HepG2 (cell line): Measurements from ENCODE around the gene DRAXIN. TPM values are rescaled to one million over a fixed set of nuclear protein-coding genes. Genes with fewer than 3 reads are reported as not detected.

ENCODE experiments used
- ATAC-seq: fragments of 200-7000 bp; cut with Tn5 transposase; 3 replicates; pipeline ENCODE4 v1.9.1; 2020; ENCODE audit warnings: mild to moderate bottlenecking, moderate library complexity
- BruUV-seq: library from RNA; stranded (reverse); fragments of 400-500 nt; replicated peaks from 2 replicates; lab custom pipeline; 2021; lab: Mats Ljungman, UMichigan
- CTCF ChIA-PET: fragments of 300-600 bp; formaldehyde crosslinking; extraction: SDS; loops from one replicate; lab custom pipeline; 2021; ENCODE audit warnings: low total read pairs, inconsistent platforms, low intra/inter-chr PET ratio; lab: Yijun Ruan, JAX
- POLR2A ChIA-PET: fragments of 350-600 bp; sonication (Branson Sonifier 250); formaldehyde crosslinking; loops from one replicate; lab custom pipeline; 2020; ENCODE audit warnings: antibody characterized with exemption, inconsistent platforms; lab: Yijun Ruan, JAX
- DNase-seq: peaks from one replicate; pipeline ENCODE4 v3.0.0-alpha.2; 2015; ENCODE audit warnings: low spot score
- FAIRE-seq: peaks from 3 replicates; lab custom pipeline; 2011; peaks lifted over from hg19 to GRCh38; lab: Jason Lieb, UNC
- H2AFZ ChIP-seq: one replicate; pipeline ENCODE4 v1.6.1; 2011; ENCODE audit warnings: low read length, inconsistent platforms
- H3K27ac ChIP-seq: fragments of 300-600 bp; 3 replicates; pipeline ENCODE4 v1.8.0; 2011; ENCODE audit warnings: mixed run types, mild to moderate bottlenecking, mixed read lengths, low read length, inconsistent platforms; ENCODE audit not compliant: insufficient read depth; ENCODE audit errors: extremely low read length
- H3K27me3 ChIP-seq, 2 experiments: fragments of 200-600 bp in 1 of 2; 2 replicates in 1 of 2; 3 replicates in 1 of 2; pipeline versions ENCODE4 v1.6.0 to v1.8.0; 2011; ENCODE audit warnings: low read length in 2 of 2, mild to moderate bottlenecking in 2 of 2, moderate library complexity in 2 of 2, inconsistent platforms in 1 of 2; ENCODE audit not compliant: insufficient read depth in 2 of 2, control insufficient read depth in 1 of 2
- H3K36me3 ChIP-seq, 2 experiments: fragments of 200-600 bp in 1 of 2; replicated peaks in 1 of 2; 2 replicates in 1 of 2; 3 replicates in 1 of 2; pipeline versions ENCODE4 v1.5.1 to v1.8.0; 2011; ENCODE audit warnings: low read length in 2 of 2, inconsistent platforms in 1 of 2; ENCODE audit not compliant: insufficient read depth in 2 of 2, control insufficient read depth in 1 of 2
- H3K4me1 ChIP-seq: 2 replicates; pipeline ENCODE4 v1.5.1; 2012; ENCODE audit warnings: low read length, inconsistent platforms; ENCODE audit not compliant: insufficient read depth
- H3K4me2 ChIP-seq: 2 replicates; pipeline ENCODE4 v1.6.0; 2011; ENCODE audit warnings: low read depth, low read length, inconsistent platforms
- H3K4me3 ChIP-seq, 3 experiments: fragments of 200-600 bp in 1 of 3; sonication (generic), shearing (Covaris generic) in 1 of 3; replicated peaks in 1 of 3; 2 replicates each; pipeline ENCODE4 v1.5.1; 2011 to 2016; ENCODE audit warnings: low read length in 3 of 3, inconsistent platforms in 2 of 3, low read depth in 2 of 3, mild to moderate bottlenecking in 2 of 3, control low read depth in 1 of 3, mixed read lengths in 1 of 3; ENCODE audit not compliant: insufficient read depth in 1 of 3
- H3K79me2 ChIP-seq: one replicate; pipeline ENCODE4 v1.6.1; 2011; ENCODE audit warnings: low read length, inconsistent platforms; ENCODE audit not compliant: insufficient read depth
- H3K9ac ChIP-seq: 2 replicates; pipeline ENCODE4 v1.6.0; 2011; ENCODE audit warnings: mild to moderate bottlenecking, low read depth, low read length, inconsistent platforms; ENCODE audit not compliant: insufficient read depth
- H3K9me3 ChIP-seq: 2 replicates; pipeline ENCODE4 v1.5.1; 2012; ENCODE audit warnings: mild to moderate bottlenecking, low read length
- H4K20me1 ChIP-seq: 2 replicates; pipeline ENCODE4 v1.6.0; 2011; ENCODE audit warnings: inconsistent platforms, mild to moderate bottlenecking, low read length, moderate library complexity; ENCODE audit not compliant: insufficient read depth
- FOXA1 ChIP-seq, 2 experiments: fragments of 450-650 bp in 1 of 2; sonication (generic) in 1 of 2; formaldehyde crosslinking in 1 of 2; IDR thresholded peaks; 2 replicates each; pipeline versions ENCODE4 v1.4.0 to v1.6.1; 2016 to 2020; ENCODE audit warnings: missing genetic modification reagents in 1 of 2
- GMEB2 ChIP-seq: IDR thresholded peaks from 2 replicates; pipeline ENCODE4 v1.6.1; 2016; ENCODE audit warnings: missing biosample characterization, missing genetic modification reagents, low read depth
- MAFG ChIP-seq: sonication (generic); formaldehyde crosslinking; IDR thresholded peaks from 2 replicates; pipeline ENCODE4 v1.5.1; 2020; ENCODE audit warnings: mild to moderate bottlenecking, missing genetic modification reagents
- MEF2D ChIP-seq: sonication (generic); formaldehyde crosslinking; IDR thresholded peaks from 2 replicates; pipeline ENCODE4 v1.5.1; 2020; ENCODE audit warnings: mild to moderate bottlenecking, missing genetic modification reagents
- PHF8 ChIP-seq: sonication (generic); formaldehyde crosslinking; IDR thresholded peaks from 2 replicates; pipeline ENCODE4 v1.5.0; 2020; ENCODE audit warnings: missing genetic modification reagents
- PLSCR1 ChIP-seq: sonication (generic); formaldehyde crosslinking; IDR thresholded peaks from 2 replicates; pipeline ENCODE4 v1.5.0; 2020; ENCODE audit warnings: missing genetic modification reagents, mild to moderate bottlenecking, borderline replicate concordance
- TRIM22 ChIP-seq: fragments of 450-650 bp; IDR thresholded peaks from 2 replicates; pipeline ENCODE4 v1.6.1; 2017
- ZNF740 ChIP-seq: sonication (generic); formaldehyde crosslinking; IDR thresholded peaks from 2 replicates; pipeline ENCODE4 v1.4.0; 2020; ENCODE audit warnings: missing genetic modification reagents
- WGBS: methylation state at CpG from one replicate; pipeline ENCODE4 v1.1.6; 2017; ENCODE audit warnings: low lambda C conversion rate; 5-methylcytosine and 5-hydroxymethylcytosine counted together
- in situ Hi-C: cut with HindIII; loops from 2 replicates; pipeline ENCODE4 v1.10.0; 2017; ENCODE audit warnings: low pct_unique_long_range_greater_than_20kb; ENCODE audit not compliant: extremely low pct_ligation_motif_present
- intact Hi-C: fragments of 100-400 bp; cut with micrococcal nuclease; formaldehyde crosslinking; loops from one replicate; pipeline ENCODE4 v1.10.0; 2022; ENCODE audit not compliant: unreplicated experiment
- polyA plus RNA-seq, 8 experiments: library from polyadenylated mRNA; depleted of rRNA in 3 of 8; stranded (reverse) in 7 of 8; unstranded in 1 of 8; fragments of >200 nt; fragmentation: Illumina TruSeq in 4 of 8; extraction: Trizol in 4 of 8; gene quantifications; 2 replicates each; pipeline versions ENCODE4 v1.2.1 to v1.2.3, GENCODE V29; 2011 to 2016; ENCODE audit warnings: low read depth in 4 of 8, missing spikeins in 1 of 8, mixed read lengths in 1 of 8; ENCODE audit not compliant: insufficient read depth in 1 of 8
- total RNA-seq, 5 experiments: library from RNA; depleted of rRNA; stranded (reverse); fragments of >200 nt; fragmentation: Illumina TruSeq; extraction: Trizol; gene quantifications; 2 replicates each; pipeline ENCODE4 v1.2.3, GENCODE V29; 2016; ENCODE audit warnings: low read depth in 1 of 5

Gene DRAXIN
- total and polyA plus RNA-seq, 2 of the 13 experiments (the other 11 are each of a cell fraction or from before 2014, with no cell fraction given): 0.02 TPM; not detected in 1

- ChIA-PET CTCF (no interaction called here), POLR2A (no interaction called here)
- TF ChIP-seq TRIM22 (no peak), GMEB2 (no peak), PHF8 (CRISPR knock-in tag) (no peak), MAFG (CRISPR knock-in tag) (no peak), MEF2D (CRISPR knock-in tag) (no peak), ZNF740 (no peak), FOXA1 (IDR thresholded peaks at IDR 0.05) (no peak), FOXA1 (CRISPR knock-in tag; IDR thresholded peaks at IDR 0.05) (no peak), PLSCR1 (CRISPR knock-in tag) (no peak)
- ATAC-seq (no peak), DNase-seq (no peak), FAIRE-seq (no peak)
- WGBS: 0% methylated on average over 5 of the region's 5 CpGs
- H2AFZ ChIP-seq: no peak overlapping the region
- peaks cover 13 to 70% of the 10 kb centered on the region in 2 experiments for H3K27me3 ChIP-seq
- H3K9me3 ChIP-seq: no peaks in the 10 kb centered on the region
- no peaks in the 10 kb centered on the region for H3K36me3 ChIP-seq
- no peaks in the 10 kb centered on the region for H4K20me1 ChIP-seq
- no peak overlapping the region for H3K9ac ChIP-seq
- H3K27ac ChIP-seq: no peak overlapping the region
- H3K4me3 ChIP-seq: no peak overlapping the region
- BruUV-seq: no TSS peak
- H3K4me1 ChIP-seq: peaks cover 15% of the 10 kb centered on the region
- in situ Hi-C loops: loop anchor here (10.0 kb wide), 1 partner anchor 61 kb away; no protein-coding TSS in a partner anchor
- intact Hi-C loops: no loop called here
- H3K4me2 ChIP-seq: no peak overlapping the region
- no peaks in the 10 kb centered on the region for H3K79me2 ChIP-seq
Observed at GRCh38 chr1:11693917-11694316, 2.4 kb downstream of the DRAXIN start.
